ENCODE data around the gene ITIH5.

GRCh38 chr10:7519351-7519750 is 147.4 kb downstream of the ITIH5 start:
- TF ChIP-seq ZBTB8A (IDR thresholded peaks at IDR 0.05; ENCODE audit: partially characterized antibody) (no peak), EP300 (IDR thresholded peaks at IDR 0.05; ENCODE audit: low read length) (no peak), KAT2B (IDR thresholded peaks at IDR 0.05; ENCODE audit: low read depth, low read length) (no peak), SMAD3 (CRISPR knock-in tag; conservative IDR thresholded peaks at IDR 0.05) (no peak), BCOR (IDR thresholded peaks at IDR 0.05) (no peak), ZNF408 (CRISPR knock-in tag; IDR thresholded peaks at IDR 0.05; ENCODE audit: low read depth) (no peak)
- TF ChIP-seq, protein P1, sequence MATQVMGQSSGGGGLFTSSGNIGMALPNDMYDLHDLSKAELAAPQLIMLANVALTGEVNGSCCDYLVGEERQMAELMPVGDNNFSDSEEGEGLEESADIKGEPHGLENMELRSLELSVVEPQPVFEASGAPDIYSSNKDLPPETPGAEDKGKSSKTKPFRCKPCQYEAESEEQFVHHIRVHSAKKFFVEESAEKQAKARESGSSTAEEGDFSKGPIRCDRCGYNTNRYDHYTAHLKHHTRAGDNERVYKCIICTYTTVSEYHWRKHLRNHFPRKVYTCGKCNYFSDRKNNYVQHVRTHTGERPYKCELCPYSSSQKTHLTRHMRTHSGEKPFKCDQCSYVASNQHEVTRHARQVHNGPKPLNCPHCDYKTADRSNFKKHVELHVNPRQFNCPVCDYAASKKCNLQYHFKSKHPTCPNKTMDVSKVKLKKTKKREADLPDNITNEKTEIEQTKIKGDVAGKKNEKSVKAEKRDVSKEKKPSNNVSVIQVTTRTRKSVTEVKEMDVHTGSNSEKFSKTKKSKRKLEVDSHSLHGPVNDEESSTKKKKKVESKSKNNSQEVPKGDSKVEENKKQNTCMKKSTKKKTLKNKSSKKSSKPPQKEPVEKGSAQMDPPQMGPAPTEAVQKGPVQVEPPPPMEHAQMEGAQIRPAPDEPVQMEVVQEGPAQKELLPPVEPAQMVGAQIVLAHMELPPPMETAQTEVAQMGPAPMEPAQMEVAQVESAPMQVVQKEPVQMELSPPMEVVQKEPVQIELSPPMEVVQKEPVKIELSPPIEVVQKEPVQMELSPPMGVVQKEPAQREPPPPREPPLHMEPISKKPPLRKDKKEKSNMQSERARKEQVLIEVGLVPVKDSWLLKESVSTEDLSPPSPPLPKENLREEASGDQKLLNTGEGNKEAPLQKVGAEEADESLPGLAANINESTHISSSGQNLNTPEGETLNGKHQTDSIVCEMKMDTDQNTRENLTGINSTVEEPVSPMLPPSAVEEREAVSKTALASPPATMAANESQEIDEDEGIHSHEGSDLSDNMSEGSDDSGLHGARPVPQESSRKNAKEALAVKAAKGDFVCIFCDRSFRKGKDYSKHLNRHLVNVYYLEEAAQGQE (IDR thresholded peaks at IDR 0.05; ENCODE audit: borderline replicate concordance) = no peak
- TF ChIP-seq, protein P1 (CRISPR knock-in tag; IDR thresholded peaks at IDR 0.05; ENCODE audit: low read depth) = no peak
